Type B pancreatic cell (in vitro differentiated cells): ENCODE data around the gene OR52I2. TPM values are rescaled to one million over a fixed set of nuclear protein-coding genes. Genes with fewer than 3 reads are reported as not detected.
A peak's percentile ranks its signal among the peaks of the same experiment; 100 is the strongest.

Experiments
- DNase-seq: peaks from one replicate; pipeline ENCODE4 v3.0.0; 2021; ENCODE audit warnings: mixed read lengths; ENCODE audit not compliant: unreplicated experiment; ENCODE audit errors: extremely low spot score
- H3K27ac Mint-ChIP-seq: 2 replicates; pipeline ENCODE4 v1.8.0; 2021; ENCODE audit warnings: mild to moderate bottlenecking, mixed read lengths
- H3K27me3 Mint-ChIP-seq: 2 replicates; pipeline ENCODE4 v1.8.0; 2021; ENCODE audit warnings: mixed read lengths
- H3K36me3 Mint-ChIP-seq: 2 replicates; pipeline ENCODE4 v1.8.0; 2021; ENCODE audit warnings: mixed read lengths
- H3K4me1 Mint-ChIP-seq: one replicate; pipeline ENCODE4 v1.8.0; 2021; ENCODE audit warnings: mixed read lengths; ENCODE audit not compliant: unreplicated experiment
- H3K4me3 Mint-ChIP-seq: 2 replicates; pipeline ENCODE4 v1.8.0; 2021; ENCODE audit warnings: mild to moderate bottlenecking, mixed read lengths
- H3K9me3 Mint-ChIP-seq: 2 replicates; pipeline ENCODE4 v1.8.0; 2021; ENCODE audit warnings: mixed read lengths
- CTCF ChIP-seq: fragments of 200-600 bp; sonication (generic); conservative IDR thresholded peaks from 2 replicates; pipeline ENCODE4 v1.5.0; 2021; ENCODE audit warnings: antibody characterized with exemption, mild to moderate bottlenecking
- total RNA-seq: library from RNA; stranded (reverse); gene quantifications from 2 replicates; pipeline ENCODE4 v1.2.1, GENCODE V29; 2021; ENCODE audit warnings: low replicate concordance

The OR52I2 gene
- total RNA-seq, 1 donor from 2014 or later: not detected

GRCh38 chr11:4546878-4547277, 34.7 kb upstream of the OR52I2 start:
- H3K27ac Mint-ChIP-seq: no peak overlapping the region
- H3K36me3 Mint-ChIP-seq: no peaks in the 10 kb centered on the region
- no peaks in the 10 kb centered on the region for H3K4me1 Mint-ChIP-seq
- H3K27me3 Mint-ChIP-seq: peaks cover 3% of the 10 kb centered on the region
- H3K4me3 Mint-ChIP-seq: no peak overlapping the region
- H3K9me3 Mint-ChIP-seq: peaks cover 4% of the 10 kb centered on the region
- DNase-seq: no peak
- no peak for TF ChIP-seq CTCF

- no peak overlapping the region for H3K4me3 Mint-ChIP-seq
Measured at GRCh38 chr11:4547416-4547815, 34.1 kb upstream of the OR52I2 start.

GRCh38 chr11:4551346-4551979, 30.1 kb upstream of the OR52I2 start:
- Mint-ChIP-seq H3K4me1 (no peaks in the 10 kb centered on the region), H3K27ac (no peak overlapping the region), H3K4me3 (no peak overlapping the region), H3K36me3 (no peaks in the 10 kb centered on the region), H3K9me3 (peaks cover 8% of the 10 kb centered on the region), H3K27me3 (no peaks in the 10 kb centered on the region)
- TF ChIP-seq CTCF: peak; percentile 49
- DNase-seq: no peak

More at GRCh38 chr11:4547416-4547815, 34.1 kb upstream of the OR52I2 start:
- H3K27me3 Mint-ChIP-seq: no peaks in the 10 kb centered on the region
- H3K4me1 Mint-ChIP-seq: no peaks in the 10 kb centered on the region
- no peak overlapping the region for H3K27ac Mint-ChIP-seq
- DNase-seq: no peak
- TF ChIP-seq CTCF: no peak
- H3K36me3 Mint-ChIP-seq: no peaks in the 10 kb centered on the region
- H3K9me3 Mint-ChIP-seq: peaks cover 4% of the 10 kb centered on the region

- Mint-ChIP-seq H3K36me3 (peaks cover 5% of the 10 kb centered on the region), H3K4me3 (peak overlapping the region; percentile 8), H3K27ac (no peak overlapping the region), H3K27me3 (no peaks in the 10 kb centered on the region), H3K9me3 (peaks cover 14% of the 10 kb centered on the region), H3K4me1 (no peaks in the 10 kb centered on the region)
- no peak for TF ChIP-seq CTCF
- DNase-seq: no peak
Measured at GRCh38 chr11:4559527-4560440, 21.8 kb upstream of the OR52I2 start.

GRCh38 chr11:4560467-4560866, 21.1 kb upstream of the OR52I2 start:
- H3K4me1 Mint-ChIP-seq: no peaks in the 10 kb centered on the region
- H3K9me3 Mint-ChIP-seq: peaks cover 14% of the 10 kb centered on the region
- H3K4me3 Mint-ChIP-seq: peak overlapping the region; percentile 28
- no peak for TF ChIP-seq CTCF
- DNase-seq: no peak
- no peaks in the 10 kb centered on the region for H3K27me3 Mint-ChIP-seq
- H3K36me3 Mint-ChIP-seq: peaks cover 5% of the 10 kb centered on the region
- peak overlapping the region; percentile 23 for H3K27ac Mint-ChIP-seq
